Glutamatergic neuron (in vitro differentiated cells): ENCODE results near the gene LRRC2. TPM values are rescaled to one million over a fixed set of nuclear protein-coding genes. Genes with fewer than 3 reads are reported as not detected.

ENCODE experiments used
- DNase-seq: peaks from one replicate; pipeline ENCODE4 v3.0.0; 2022
- H3K27ac Mint-ChIP-seq: one replicate; pipeline ENCODE4 v1.8.0; 2020; ENCODE audit warnings: mild to moderate bottlenecking, mixed read lengths, inconsistent platforms; ENCODE audit not compliant: unreplicated experiment
- H3K27me3 Mint-ChIP-seq: one replicate; pipeline ENCODE4 v1.8.0; 2020; ENCODE audit warnings: mild to moderate bottlenecking, moderate library complexity, mixed read lengths, inconsistent platforms; ENCODE audit not compliant: unreplicated experiment
- H3K36me3 Mint-ChIP-seq: one replicate; pipeline ENCODE4 v1.8.0; 2020; ENCODE audit warnings: mild to moderate bottlenecking, mixed read lengths, inconsistent platforms; ENCODE audit not compliant: unreplicated experiment
- H3K4me1 Mint-ChIP-seq: one replicate; pipeline ENCODE4 v1.8.0; 2020; ENCODE audit warnings: mild to moderate bottlenecking, low read depth, mixed read lengths, inconsistent platforms; ENCODE audit not compliant: unreplicated experiment
- H3K4me3 Mint-ChIP-seq: one replicate; pipeline ENCODE4 v1.8.0; 2020; ENCODE audit warnings: mild to moderate bottlenecking, mixed read lengths, inconsistent platforms; ENCODE audit not compliant: unreplicated experiment
- H3K9me3 Mint-ChIP-seq: one replicate; pipeline ENCODE4 v1.8.0; 2020; ENCODE audit warnings: mild to moderate bottlenecking, moderate library complexity, mixed read lengths, inconsistent platforms; ENCODE audit not compliant: unreplicated experiment
- total RNA-seq: library from RNA; stranded (reverse); fragmentation: NEBNext Ultra II Directional; extraction: Animal tissue kit (Norgen Biotek cat#: 25700); gene quantifications from one replicate; pipeline ENCODE4 v1.2.1, GENCODE V29; 2021; ENCODE audit not compliant: unreplicated experiment
- TF ChIP-seq, protein P1 (sequence below): fragments of 200-600 bp; sonication (generic); IDR thresholded peaks from one replicate; pipeline ENCODE4 v1.5.0; 2021; ENCODE audit not compliant: partially characterized antibody, unreplicated experiment

LRRC2 gene
- total RNA-seq, 1 donor from 2014 or later: not detected

DNA sequence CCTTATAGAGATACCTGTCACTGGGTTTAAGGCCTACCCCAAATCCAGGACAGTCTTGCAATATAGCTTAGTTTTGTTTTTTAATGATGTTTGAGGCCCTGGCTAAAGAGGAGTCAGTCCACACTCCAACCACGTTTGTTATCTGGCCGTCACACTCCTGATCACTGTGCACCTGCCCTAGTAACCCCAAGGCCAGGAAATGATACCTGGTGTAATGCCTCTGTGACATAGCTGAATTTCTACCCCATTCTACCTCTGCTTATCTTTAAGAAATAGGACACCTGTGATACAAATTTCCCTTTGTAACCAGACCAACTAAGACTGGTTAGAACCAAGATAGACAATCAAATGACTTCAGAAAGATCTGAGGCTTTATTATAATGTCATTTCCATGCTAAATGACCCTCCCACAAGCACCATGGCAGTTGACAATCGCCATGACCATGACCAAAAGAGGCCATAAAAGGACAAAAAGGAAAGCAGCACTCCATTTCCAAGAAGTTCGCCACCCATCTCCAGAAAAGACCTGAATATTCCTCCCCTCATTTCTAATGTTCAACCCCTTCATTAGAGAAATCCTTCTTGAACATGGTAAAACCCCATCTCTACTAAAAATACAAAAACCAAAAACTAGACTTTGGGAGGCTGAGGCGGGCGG lies 73.1 kb downstream of the LRRC2 start:
- TF ChIP-seq, protein P1, sequence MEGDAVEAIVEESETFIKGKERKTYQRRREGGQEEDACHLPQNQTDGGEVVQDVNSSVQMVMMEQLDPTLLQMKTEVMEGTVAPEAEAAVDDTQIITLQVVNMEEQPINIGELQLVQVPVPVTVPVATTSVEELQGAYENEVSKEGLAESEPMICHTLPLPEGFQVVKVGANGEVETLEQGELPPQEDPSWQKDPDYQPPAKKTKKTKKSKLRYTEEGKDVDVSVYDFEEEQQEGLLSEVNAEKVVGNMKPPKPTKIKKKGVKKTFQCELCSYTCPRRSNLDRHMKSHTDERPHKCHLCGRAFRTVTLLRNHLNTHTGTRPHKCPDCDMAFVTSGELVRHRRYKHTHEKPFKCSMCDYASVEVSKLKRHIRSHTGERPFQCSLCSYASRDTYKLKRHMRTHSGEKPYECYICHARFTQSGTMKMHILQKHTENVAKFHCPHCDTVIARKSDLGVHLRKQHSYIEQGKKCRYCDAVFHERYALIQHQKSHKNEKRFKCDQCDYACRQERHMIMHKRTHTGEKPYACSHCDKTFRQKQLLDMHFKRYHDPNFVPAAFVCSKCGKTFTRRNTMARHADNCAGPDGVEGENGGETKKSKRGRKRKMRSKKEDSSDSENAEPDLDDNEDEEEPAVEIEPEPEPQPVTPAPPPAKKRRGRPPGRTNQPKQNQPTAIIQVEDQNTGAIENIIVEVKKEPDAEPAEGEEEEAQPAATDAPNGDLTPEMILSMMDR: no peak
- peaks cover under 1% of the 10 kb centered on the region for H3K36me3 Mint-ChIP-seq
- no peak overlapping the region for H3K4me3 Mint-ChIP-seq
- H3K4me1 Mint-ChIP-seq: peaks cover 1% of the 10 kb centered on the region
- peaks cover 7% of the 10 kb centered on the region for H3K27me3 Mint-ChIP-seq
- DNase-seq: no peak
- H3K27ac Mint-ChIP-seq: no peak overlapping the region
- peaks cover 7% of the 10 kb centered on the region for H3K9me3 Mint-ChIP-seq

DNA sequence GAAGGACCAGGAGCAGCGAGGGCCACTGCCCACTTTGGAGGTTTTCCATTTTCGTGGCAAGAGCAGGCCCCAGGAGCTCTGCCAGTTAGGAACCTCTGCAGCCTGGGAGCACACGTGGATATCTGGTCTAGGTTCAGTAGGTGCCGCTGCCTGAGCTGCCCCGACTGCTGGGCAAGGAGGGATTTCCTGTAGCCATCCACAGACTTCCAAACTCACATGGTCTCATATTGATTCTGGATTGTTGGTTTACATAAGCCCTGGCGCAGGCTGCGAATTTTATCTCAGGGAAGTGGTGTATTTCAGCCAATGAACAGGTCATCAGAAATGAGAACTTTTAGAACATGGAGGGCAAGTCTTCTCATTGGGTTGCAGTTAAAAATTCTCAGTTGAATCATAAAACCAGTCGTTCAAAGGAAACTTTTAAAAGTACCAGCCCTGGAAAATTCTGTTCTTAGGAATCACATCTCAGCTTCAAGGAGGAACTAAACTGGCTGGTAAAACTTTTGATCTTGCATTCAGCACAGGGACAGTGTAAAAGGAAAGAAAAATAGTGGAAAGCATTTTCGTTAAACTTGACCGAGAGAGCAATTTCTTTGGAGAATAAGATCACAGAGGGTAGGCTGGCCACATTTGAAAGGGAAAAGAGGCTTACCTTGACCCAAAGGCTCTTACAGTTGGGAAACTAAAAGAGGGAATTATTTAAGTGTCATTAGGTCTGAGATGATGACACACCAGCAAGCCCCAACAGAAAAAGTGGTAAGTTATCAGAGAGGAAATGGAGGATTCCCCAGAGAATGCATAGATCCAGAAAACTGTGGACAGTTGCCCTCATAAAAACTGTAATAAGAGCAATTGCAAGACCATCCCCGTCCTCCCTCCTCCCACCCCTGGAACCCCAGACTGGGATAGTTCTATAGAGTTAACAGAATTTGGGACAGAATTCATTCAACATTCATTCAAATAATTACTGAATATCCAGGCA lies 74.7 kb downstream of the LRRC2 start:
- TF ChIP-seq, protein P1: no peak
- no peak for DNase-seq
- H3K36me3 Mint-ChIP-seq: peaks cover 6% of the 10 kb centered on the region
- H3K27ac Mint-ChIP-seq: no peak overlapping the region
- H3K27me3 Mint-ChIP-seq: peaks cover 7% of the 10 kb centered on the region
- H3K4me1 Mint-ChIP-seq: peaks cover 1% of the 10 kb centered on the region
- H3K9me3 Mint-ChIP-seq: peaks cover 7% of the 10 kb centered on the region
- H3K4me3 Mint-ChIP-seq: no peak overlapping the region

DNA sequence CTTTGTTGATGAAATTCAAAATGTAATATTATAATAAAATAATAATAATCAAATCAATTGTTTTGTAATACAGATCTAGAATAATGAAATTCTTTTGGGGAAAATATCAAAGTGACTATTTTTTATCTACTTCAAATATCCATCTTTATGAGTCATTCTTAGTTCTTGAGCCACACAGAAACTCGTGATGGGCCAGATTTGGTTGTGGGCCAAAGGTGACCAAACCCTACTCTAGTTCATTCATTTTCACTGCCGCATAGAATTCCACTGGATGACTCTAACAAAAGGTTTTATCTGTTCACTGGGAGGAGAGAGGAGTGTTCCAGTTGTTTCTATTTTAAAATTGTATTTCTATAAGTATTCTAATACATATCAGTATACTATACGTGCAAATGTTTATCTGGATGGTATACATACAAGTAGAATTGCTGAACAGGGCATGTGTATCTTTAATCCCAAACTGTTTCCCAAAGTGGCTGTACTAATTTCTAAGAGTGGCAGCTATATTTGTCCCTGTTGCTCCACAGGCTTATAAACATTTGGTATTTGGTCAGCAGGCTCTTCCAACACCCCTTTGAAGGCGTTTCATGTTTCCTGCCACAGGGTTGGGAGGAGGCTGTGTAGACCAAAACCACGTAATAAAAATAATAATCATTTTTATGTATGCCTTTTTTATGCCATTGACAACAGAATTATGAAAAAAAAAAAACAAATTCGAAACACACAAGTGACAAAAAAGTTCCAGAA lies 75.6 kb downstream of the LRRC2 start:
- H3K27me3 Mint-ChIP-seq: peaks cover 7% of the 10 kb centered on the region
- H3K4me1 Mint-ChIP-seq: no peaks in the 10 kb centered on the region
- H3K36me3 Mint-ChIP-seq: peaks cover 6% of the 10 kb centered on the region
- DNase-seq: no peak
- no peak overlapping the region for H3K4me3 Mint-ChIP-seq
- TF ChIP-seq, protein P1: no peak
- H3K27ac Mint-ChIP-seq: no peak overlapping the region
- H3K9me3 Mint-ChIP-seq: peaks cover 7% of the 10 kb centered on the region

DNA sequence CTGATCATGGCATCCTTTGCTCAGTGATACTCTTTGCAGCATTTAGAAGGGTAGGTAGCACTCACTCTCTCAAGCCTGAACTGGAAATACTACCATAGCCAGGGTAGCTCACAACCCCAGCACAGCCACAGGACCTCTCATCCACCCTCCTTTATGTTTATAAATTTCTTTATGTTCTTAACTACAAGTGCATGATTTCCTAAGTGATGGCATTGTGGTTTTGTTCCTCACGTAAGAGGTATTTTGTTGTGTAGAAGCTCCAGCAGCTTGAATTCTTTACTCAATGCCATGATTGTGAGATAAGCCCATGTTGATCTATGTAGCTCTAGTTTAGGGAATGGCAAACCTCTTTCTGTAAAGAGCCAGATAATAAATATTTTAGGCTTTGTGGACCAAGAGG lies 76.2 kb downstream of the LRRC2 start:
- H3K4me3 Mint-ChIP-seq: no peak overlapping the region
- no peak overlapping the region for H3K27ac Mint-ChIP-seq
- H3K36me3 Mint-ChIP-seq: peaks cover 6% of the 10 kb centered on the region
- DNase-seq: no peak
- TF ChIP-seq, protein P1: no peak
- peaks cover 7% of the 10 kb centered on the region for H3K27me3 Mint-ChIP-seq
- peaks cover 7% of the 10 kb centered on the region for H3K9me3 Mint-ChIP-seq
- no peaks in the 10 kb centered on the region for H3K4me1 Mint-ChIP-seq
